Activated naive CD8-positive, alpha-beta T cell treated with anti-CD3 and anti-CD28 coated beads for 36 hours (primary cell): ENCODE data around the gene LTK. TPM values are rescaled to one million over a fixed set of nuclear protein-coding genes. Genes with fewer than 3 reads are reported as not detected.

ENCODE experiments used
- DNase-seq: peaks from one replicate; pipeline ENCODE4 v3.0.0; 2021
- H3K27ac Mint-ChIP-seq: one replicate; pipeline ENCODE4 v1.8.0; 2022; ENCODE audit warnings: mild to moderate bottlenecking, moderate library complexity, mixed read lengths
- H3K27me3 Mint-ChIP-seq: one replicate; pipeline ENCODE4 v1.8.0; 2022; ENCODE audit warnings: mild to moderate bottlenecking, mixed read lengths
- H3K36me3 Mint-ChIP-seq: one replicate; pipeline ENCODE4 v1.8.0; 2021; ENCODE audit warnings: mild to moderate bottlenecking, mixed read lengths
- H3K4me1 Mint-ChIP-seq: one replicate; pipeline ENCODE4 v1.8.0; 2021; ENCODE audit warnings: mixed read lengths
- H3K4me3 Mint-ChIP-seq: one replicate; pipeline ENCODE4 v1.8.0; 2022; ENCODE audit warnings: mild to moderate bottlenecking, moderate library complexity, mixed read lengths
- H3K9me3 Mint-ChIP-seq: one replicate; pipeline ENCODE4 v1.8.0; 2022; ENCODE audit warnings: mixed read lengths
- total RNA-seq, 2 experiments: library from RNA; stranded (reverse); gene quantifications; one replicate each; pipeline ENCODE4 v1.2.3, GENCODE V29; 2021

The LTK gene
- total RNA-seq, 2 experiments from 2014 or later, result 0.16 TPM; not detected in 1

GRCh38 chr15:41546851-41547786 lies 33.5 kb upstream of the LTK start:
- DNase-seq, result no peak
- Mint-ChIP-seq H3K4me1 (peaks cover 16% of the 10 kb centered on the region), H3K27me3 (no peaks in the 10 kb centered on the region), H3K36me3 (no peaks in the 10 kb centered on the region), H3K4me3 (no peak overlapping the region), H3K9me3 (peaks cover 2% of the 10 kb centered on the region), H3K27ac (no peak overlapping the region)

GRCh38 chr15:41545218-41545617 lies 31.6 kb upstream of the LTK start:
- H3K27me3 Mint-ChIP-seq, result no peaks in the 10 kb centered on the region
- peaks cover 2% of the 10 kb centered on the region for H3K9me3 Mint-ChIP-seq
- no peaks in the 10 kb centered on the region for H3K36me3 Mint-ChIP-seq
- H3K4me3 Mint-ChIP-seq, result peak overlapping the region; percentile 98
- DNase-seq, result no peak
- peaks cover 20% of the 10 kb centered on the region for H3K4me1 Mint-ChIP-seq
- peak overlapping the region; percentile 71 for H3K27ac Mint-ChIP-seq

- H3K9me3 Mint-ChIP-seq, result peaks cover 2% of the 10 kb centered on the region
- H3K27ac Mint-ChIP-seq, result peak overlapping the region; percentile 88
- no peaks in the 10 kb centered on the region for H3K36me3 Mint-ChIP-seq
- peak; percentile 11 for DNase-seq
- H3K27me3 Mint-ChIP-seq, result no peaks in the 10 kb centered on the region
- H3K4me3 Mint-ChIP-seq, result peak overlapping the region; percentile 98
- peaks cover 20% of the 10 kb centered on the region for H3K4me1 Mint-ChIP-seq
These were observed 31.0 kb upstream of the LTK start for GRCh38 chr15:41544650-41545015.

- H3K27me3 Mint-ChIP-seq, result no peaks in the 10 kb centered on the region
These were observed 29.9 kb upstream of the LTK start for GRCh38 chr15:41543521-41543870.

GRCh38 chr15:41536866-41537265 lies 23.2 kb upstream of the LTK start:
- no peaks in the 10 kb centered on the region for H3K27me3 Mint-ChIP-seq
- H3K4me1 Mint-ChIP-seq, result peaks cover 2% of the 10 kb centered on the region
- H3K36me3 Mint-ChIP-seq, result peaks cover 19% of the 10 kb centered on the region
- H3K4me3 Mint-ChIP-seq, result no peak overlapping the region
- H3K9me3 Mint-ChIP-seq, result no peaks in the 10 kb centered on the region
- DNase-seq, result no peak
- H3K27ac Mint-ChIP-seq, result no peak overlapping the region

More at GRCh38 chr15:41543521-41543870, 29.9 kb upstream of the LTK start:
- Mint-ChIP-seq H3K9me3 (peaks cover 2% of the 10 kb centered on the region), H3K36me3 (no peaks in the 10 kb centered on the region), H3K4me1 (peaks cover 20% of the 10 kb centered on the region), H3K4me3 (peak overlapping the region; percentile 98), H3K27ac (peak overlapping the region; percentile 88)
- no peak for DNase-seq

GRCh38 chr15:41535544-41535943 lies 21.9 kb upstream of the LTK start:
- Mint-ChIP-seq H3K36me3 (peaks cover 20% of the 10 kb centered on the region), H3K27ac (no peak overlapping the region), H3K4me3 (no peak overlapping the region), H3K9me3 (no peaks in the 10 kb centered on the region), H3K27me3 (no peaks in the 10 kb centered on the region), H3K4me1 (no peaks in the 10 kb centered on the region)
- no peak for DNase-seq

GRCh38 chr15:41530363-41530956 lies 16.8 kb upstream of the LTK start:
- H3K27me3 Mint-ChIP-seq, result no peaks in the 10 kb centered on the region
- no peak overlapping the region for H3K27ac Mint-ChIP-seq
- peaks cover 24% of the 10 kb centered on the region for H3K36me3 Mint-ChIP-seq
- H3K9me3 Mint-ChIP-seq, result no peaks in the 10 kb centered on the region
- no peaks in the 10 kb centered on the region for H3K4me1 Mint-ChIP-seq
- DNase-seq, result no peak
- no peak overlapping the region for H3K4me3 Mint-ChIP-seq

GRCh38 chr15:41523097-41523496 lies 9.5 kb upstream of the LTK start:
- H3K27me3 Mint-ChIP-seq, result no peaks in the 10 kb centered on the region

GRCh38 chr15:41521614-41522013 lies 8.0 kb upstream of the LTK start:
- DNase-seq, result no peak
- Mint-ChIP-seq H3K27me3 (no peaks in the 10 kb centered on the region), H3K4me3 (no peak overlapping the region), H3K9me3 (no peaks in the 10 kb centered on the region), H3K4me1 (no peaks in the 10 kb centered on the region), H3K36me3 (peaks cover 10% of the 10 kb centered on the region), H3K27ac (no peak overlapping the region)

More at GRCh38 chr15:41523097-41523496, 9.5 kb upstream of the LTK start:
- Mint-ChIP-seq H3K4me3 (no peak overlapping the region), H3K36me3 (peaks cover 14% of the 10 kb centered on the region), H3K4me1 (no peaks in the 10 kb centered on the region), H3K27ac (no peak overlapping the region), H3K9me3 (no peaks in the 10 kb centered on the region)
- no peak for DNase-seq

GRCh38 chr15:41520636-41521035 lies 7.0 kb upstream of the LTK start:
- DNase-seq, result no peak
- Mint-ChIP-seq H3K4me1 (no peaks in the 10 kb centered on the region), H3K9me3 (no peaks in the 10 kb centered on the region), H3K27me3 (no peaks in the 10 kb centered on the region), H3K27ac (no peak overlapping the region), H3K36me3 (peaks cover 3% of the 10 kb centered on the region), H3K4me3 (no peak overlapping the region)

GRCh38 chr15:41517895-41518449 lies 4.3 kb upstream of the LTK start:
- Mint-ChIP-seq H3K9me3 (no peaks in the 10 kb centered on the region), H3K27ac (no peak overlapping the region)

GRCh38 chr15:41512940-41513505 lies 604 bp downstream of the LTK start:
- peak overlapping the region; percentile 57 for H3K4me3 Mint-ChIP-seq

More at GRCh38 chr15:41517895-41518449, 4.3 kb upstream of the LTK start:
- Mint-ChIP-seq H3K4me1 (peaks cover 13% of the 10 kb centered on the region), H3K36me3 (peaks cover 10% of the 10 kb centered on the region), H3K4me3 (no peak overlapping the region), H3K27me3 (peaks cover 13% of the 10 kb centered on the region)
- DNase-seq, result no peak

GRCh38 chr15:41512512-41512939 lies 1.1 kb downstream of the LTK start:
- Mint-ChIP-seq H3K9me3 (no peaks in the 10 kb centered on the region), H3K36me3 (peaks cover 9% of the 10 kb centered on the region), H3K4me3 (peak overlapping the region; percentile 57), H3K27ac (no peak overlapping the region), H3K4me1 (peaks cover 21% of the 10 kb centered on the region), H3K27me3 (peaks cover 37% of the 10 kb centered on the region)
- DNase-seq, result no peak

More at GRCh38 chr15:41512940-41513505, 604 bp downstream of the LTK start:
- H3K4me1 Mint-ChIP-seq, result peaks cover 21% of the 10 kb centered on the region
- H3K27me3 Mint-ChIP-seq, result peaks cover 37% of the 10 kb centered on the region
- DNase-seq, result peak; percentile 47
- H3K9me3 Mint-ChIP-seq, result no peaks in the 10 kb centered on the region
- peaks cover 9% of the 10 kb centered on the region for H3K36me3 Mint-ChIP-seq
- no peak overlapping the region for H3K27ac Mint-ChIP-seq

- H3K27me3 Mint-ChIP-seq, result peaks cover 37% of the 10 kb centered on the region
- peak overlapping the region; percentile 57 for H3K4me3 Mint-ChIP-seq
- peaks cover 21% of the 10 kb centered on the region for H3K4me1 Mint-ChIP-seq
- no peaks in the 10 kb centered on the region for H3K9me3 Mint-ChIP-seq
- no peak overlapping the region for H3K27ac Mint-ChIP-seq
- DNase-seq, result peak; percentile 13
- H3K36me3 Mint-ChIP-seq, result peaks cover 8% of the 10 kb centered on the region
These were observed 1.7 kb downstream of the LTK start for GRCh38 chr15:41511899-41512369.
